ENCODE results near the gene TMOD2. TPM values are rescaled to one million over a fixed set of nuclear protein-coding genes. Genes with fewer than 3 reads are reported as not detected.

TMOD2 gene
- total and polyA plus RNA-seq, 2 experiments from 2014 or later = 3.0 to 5.9 TPM

- H3K4me2 ChIP-seq = no peak overlapping the region
- TF ChIP-seq POLR2AphosphoS5 (IDR thresholded peaks at IDR 0.05; ENCODE audit: low read depth) (no peak), CREB1 (CRISPR knock-in tag; IDR thresholded peaks at IDR 0.05; ENCODE audit: low read depth) (no peak), EZH2phosphoT487 (IDR thresholded peaks at IDR 0.05; ENCODE audit: unreplicated experiment) (no peak), JUNB (IDR thresholded peaks at IDR 0.05; ENCODE audit: unreplicated experiment) (no peak), CTCF (conservative IDR thresholded peaks at IDR 0.05; ENCODE audit: low read depth in 2 of 2) (no peak), STAT1 (IDR thresholded peaks at IDR 0.05; ENCODE audit: unreplicated experiment) (no peak)
- TF ChIP-seq, protein P1, sequence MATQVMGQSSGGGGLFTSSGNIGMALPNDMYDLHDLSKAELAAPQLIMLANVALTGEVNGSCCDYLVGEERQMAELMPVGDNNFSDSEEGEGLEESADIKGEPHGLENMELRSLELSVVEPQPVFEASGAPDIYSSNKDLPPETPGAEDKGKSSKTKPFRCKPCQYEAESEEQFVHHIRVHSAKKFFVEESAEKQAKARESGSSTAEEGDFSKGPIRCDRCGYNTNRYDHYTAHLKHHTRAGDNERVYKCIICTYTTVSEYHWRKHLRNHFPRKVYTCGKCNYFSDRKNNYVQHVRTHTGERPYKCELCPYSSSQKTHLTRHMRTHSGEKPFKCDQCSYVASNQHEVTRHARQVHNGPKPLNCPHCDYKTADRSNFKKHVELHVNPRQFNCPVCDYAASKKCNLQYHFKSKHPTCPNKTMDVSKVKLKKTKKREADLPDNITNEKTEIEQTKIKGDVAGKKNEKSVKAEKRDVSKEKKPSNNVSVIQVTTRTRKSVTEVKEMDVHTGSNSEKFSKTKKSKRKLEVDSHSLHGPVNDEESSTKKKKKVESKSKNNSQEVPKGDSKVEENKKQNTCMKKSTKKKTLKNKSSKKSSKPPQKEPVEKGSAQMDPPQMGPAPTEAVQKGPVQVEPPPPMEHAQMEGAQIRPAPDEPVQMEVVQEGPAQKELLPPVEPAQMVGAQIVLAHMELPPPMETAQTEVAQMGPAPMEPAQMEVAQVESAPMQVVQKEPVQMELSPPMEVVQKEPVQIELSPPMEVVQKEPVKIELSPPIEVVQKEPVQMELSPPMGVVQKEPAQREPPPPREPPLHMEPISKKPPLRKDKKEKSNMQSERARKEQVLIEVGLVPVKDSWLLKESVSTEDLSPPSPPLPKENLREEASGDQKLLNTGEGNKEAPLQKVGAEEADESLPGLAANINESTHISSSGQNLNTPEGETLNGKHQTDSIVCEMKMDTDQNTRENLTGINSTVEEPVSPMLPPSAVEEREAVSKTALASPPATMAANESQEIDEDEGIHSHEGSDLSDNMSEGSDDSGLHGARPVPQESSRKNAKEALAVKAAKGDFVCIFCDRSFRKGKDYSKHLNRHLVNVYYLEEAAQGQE (IDR thresholded peaks at IDR 0.05; ENCODE audit: unreplicated experiment) = no peak
- H3K4me3 ChIP-seq = no peak overlapping the region
- H3K79me2 ChIP-seq (replicated peaks; ENCODE audit: insufficient read depth) = no peaks in the 10 kb centered on the region
- no peak for DNase-seq (ENCODE audit: low spot score)
- no peaks in the 10 kb centered on the region for H3K9me2 ChIP-seq (ENCODE audit: insufficient read depth)
- no peaks in the 10 kb centered on the region for H3K36me3 Mint-ChIP-seq (ENCODE audit: low read depth)
- H4K20me1 ChIP-seq (replicated peaks; ENCODE audit: insufficient read depth) = no peaks in the 10 kb centered on the region
- no peak overlapping the region for H3K27ac Mint-ChIP-seq
- no peaks in the 10 kb centered on the region for H3K4me1 ChIP-seq (ENCODE audit: insufficient read depth)
- 0 out of 2 replicates have a peak, but pooled peaks cover 3% of the 10 kb centered on the region for H3K36me3 ChIP-seq (ENCODE audit: insufficient read depth)
- peaks cover 4% of the 10 kb centered on the region for H3K27me3 Mint-ChIP-seq (ENCODE audit: insufficient read depth, low read depth, poor library complexity)
- H2AFZ ChIP-seq = no peak overlapping the region
- ATAC-seq = no peak
- H3K4me1 Mint-ChIP-seq = no peaks in the 10 kb centered on the region
- H3K4me3 Mint-ChIP-seq = no peak overlapping the region
- H3K27me3 ChIP-seq (ENCODE audit: insufficient read depth) = no peaks in the 10 kb centered on the region
- no peaks in the 10 kb centered on the region for H3K9me3 Mint-ChIP-seq
- H3K27ac ChIP-seq (ENCODE audit: low read depth) = no peak overlapping the region
- no peaks in the 10 kb centered on the region for H3F3A ChIP-seq (replicated peaks; ENCODE audit: low read depth)
Measured at GRCh38 chr15:51806123-51806522, 54.7 kb downstream of the TMOD2 start.

- Mint-ChIP-seq H3K27me3 (ENCODE audit: insufficient read depth, low read depth, poor library complexity) (peaks cover 4% of the 10 kb centered on the region), H3K27ac (no peak overlapping the region), H3K4me1 (peaks cover 7% of the 10 kb centered on the region; the same call in 2 of the 3 replicates), H3K4me3 (no peak overlapping the region), H3K36me3 (ENCODE audit: low read depth) (no peaks in the 10 kb centered on the region), H3K9me3 (no peaks in the 10 kb centered on the region)
- Histone ChIP-seq H3K4me3 (no peak overlapping the region), H3K4me1 (ENCODE audit: insufficient read depth) (no peaks in the 10 kb centered on the region), H3K9me2 (ENCODE audit: insufficient read depth) (no peaks in the 10 kb centered on the region), H2AFZ (no peak overlapping the region), H4K20me1 (replicated peaks; ENCODE audit: insufficient read depth) (no peaks in the 10 kb centered on the region), H3F3A (replicated peaks; ENCODE audit: low read depth) (no peaks in the 10 kb centered on the region), H3K4me2 (no peak overlapping the region), H3K27ac (ENCODE audit: low read depth) (no peak overlapping the region), H3K36me3 (ENCODE audit: insufficient read depth) (no peaks in the 10 kb centered on the region), H3K27me3 (ENCODE audit: insufficient read depth) (no peaks in the 10 kb centered on the region), H3K79me2 (replicated peaks; ENCODE audit: insufficient read depth) (no peaks in the 10 kb centered on the region)
- ATAC-seq = no peak
- DNase-seq (ENCODE audit: low spot score) = no peak
- no peak for TF ChIP-seq POLR2AphosphoS5 (IDR thresholded peaks at IDR 0.05; ENCODE audit: low read depth)
- no peak for TF ChIP-seq EZH2phosphoT487 (IDR thresholded peaks at IDR 0.05; ENCODE audit: unreplicated experiment)
- no peak for TF ChIP-seq ETS1 (IDR thresholded peaks at IDR 0.05)
- TF ChIP-seq CREB1 (CRISPR knock-in tag; IDR thresholded peaks at IDR 0.05; ENCODE audit: low read depth) = no peak
- TF ChIP-seq, protein P1 (IDR thresholded peaks at IDR 0.05; ENCODE audit: unreplicated experiment) = no peak
- no peak for TF ChIP-seq STAT1 (IDR thresholded peaks at IDR 0.05; ENCODE audit: unreplicated experiment)
- no peak for TF ChIP-seq ZNF331 (CRISPR knock-in tag; IDR thresholded peaks at IDR 0.05; ENCODE audit: low read depth)
- TF ChIP-seq EZH2 (IDR thresholded peaks at IDR 0.05; ENCODE audit: low read depth, unreplicated experiment) = no peak
- no peak for TF ChIP-seq ZNF114 (CRISPR knock-in tag; IDR thresholded peaks at IDR 0.05)
- no peak for TF ChIP-seq NANOG (IDR thresholded peaks at IDR 0.05; ENCODE audit: borderline replicate concordance)
Measured at GRCh38 chr15:51809457-51809856, 58.1 kb downstream of the TMOD2 start.
